ENCODE data around the gene DHRS7B.
A peak's percentile ranks its signal among the peaks of the same experiment; 100 is the strongest.
"Not testable (repeated sequence)": the region's sequence is repeated elsewhere in the genome, so short reads cannot be mapped to it uniquely, and the experiment has no call there.

DHRS7B gene

GRCh38 chr17:21096874-21097273 lies 29.9 kb upstream of the DHRS7B start:
- no peak for FAIRE-seq
- no peak for DNase-seq (ENCODE audit: insufficient read length, low spot score)
- TF ChIP-seq POLR2A (IDR thresholded peaks at IDR 0.05; ENCODE audit: low read depth, low read length) = no peak

GRCh38 chr17:21098934-21099689 lies 27.7 kb upstream of the DHRS7B start:
- peak; percentile 82 for DNase-seq (ENCODE audit: insufficient read length, low spot score)
- TF ChIP-seq POLR2A (IDR thresholded peaks at IDR 0.05; ENCODE audit: low read depth, low read length) = peak; percentile 41; the same call in 1 of the 2 replicates
- peak; percentile 88 for FAIRE-seq

GRCh38 chr17:21100636-21101035 lies 26.1 kb upstream of the DHRS7B start:
- DNase-seq (ENCODE audit: insufficient read length, low spot score) (no peak), FAIRE-seq (no peak)
- no peak for TF ChIP-seq POLR2A (IDR thresholded peaks at IDR 0.05; ENCODE audit: low read depth, low read length)

GRCh38 chr17:21104608-21105007 lies 22.2 kb upstream of the DHRS7B start:
- no peak for FAIRE-seq
- DNase-seq (ENCODE audit: insufficient read length, low spot score) = no peak
- no peak for TF ChIP-seq POLR2A (IDR thresholded peaks at IDR 0.05; ENCODE audit: low read depth, low read length)

GRCh38 chr17:21105064-21105894 lies 21.5 kb upstream of the DHRS7B start:
- DNase-seq (ENCODE audit: insufficient read length, low spot score) (no peak), FAIRE-seq (no peak)
- no peak for TF ChIP-seq POLR2A (IDR thresholded peaks at IDR 0.05; ENCODE audit: low read depth, low read length)

GRCh38 chr17:21106316-21106715 lies 20.4 kb upstream of the DHRS7B start:
- no peak for TF ChIP-seq POLR2A (IDR thresholded peaks at IDR 0.05; ENCODE audit: low read depth, low read length)
- FAIRE-seq = no peak
- no peak for DNase-seq (ENCODE audit: insufficient read length, low spot score)

- FAIRE-seq; DNase-seq (ENCODE audit: insufficient read length, low spot score): not testable (repeated sequence)
These were observed 19.6 kb upstream of the DHRS7B start for GRCh38 chr17:21107067-21107650.

GRCh38 chr17:21108651-21109050 lies 18.1 kb upstream of the DHRS7B start:
- DNase-seq (ENCODE audit: insufficient read length, low spot score) (no peak), FAIRE-seq (no peak)
- TF ChIP-seq POLR2A (IDR thresholded peaks at IDR 0.05; ENCODE audit: low read depth, low read length) = no peak

GRCh38 chr17:21113049-21113690 lies 13.6 kb upstream of the DHRS7B start:
- DNase-seq (ENCODE audit: insufficient read length, low spot score) = no peak
- no peak for FAIRE-seq
- TF ChIP-seq POLR2A (IDR thresholded peaks at IDR 0.05; ENCODE audit: low read depth, low read length) = no peak

- no peak for FAIRE-seq
- no peak for DNase-seq (ENCODE audit: insufficient read length, low spot score)
- no peak for TF ChIP-seq POLR2A (IDR thresholded peaks at IDR 0.05; ENCODE audit: low read depth, low read length)
These were observed 13.0 kb upstream of the DHRS7B start for GRCh38 chr17:21113716-21114115.

- not testable (repeated sequence) for FAIRE-seq; DNase-seq (ENCODE audit: insufficient read length, low spot score)
These were observed 12.0 kb upstream of the DHRS7B start for GRCh38 chr17:21114791-21115190.

- peak; percentile 73 for FAIRE-seq
- TF ChIP-seq POLR2A (IDR thresholded peaks at IDR 0.05; ENCODE audit: low read depth, low read length) = no peak
- DNase-seq (ENCODE audit: insufficient read length, low spot score) = peak; percentile 61
These were observed 7.4 kb upstream of the DHRS7B start for GRCh38 chr17:21119247-21119918.

GRCh38 chr17:21119919-21120249 lies 6.9 kb upstream of the DHRS7B start:
- FAIRE-seq (no peak), DNase-seq (ENCODE audit: insufficient read length, low spot score) (no peak)
- TF ChIP-seq POLR2A (IDR thresholded peaks at IDR 0.05; ENCODE audit: low read depth, low read length) = no peak

- no peak for DNase-seq (ENCODE audit: insufficient read length, low spot score)
- TF ChIP-seq POLR2A (IDR thresholded peaks at IDR 0.05; ENCODE audit: low read depth, low read length) = no peak
- no peak for FAIRE-seq
These were observed 2.7 kb upstream of the DHRS7B start for GRCh38 chr17:21124086-21124485.

GRCh38 chr17:21124517-21124916 lies 2.2 kb upstream of the DHRS7B start:
- FAIRE-seq; DNase-seq (ENCODE audit: insufficient read length, low spot score): not testable (repeated sequence)

Data from H54 (cell line).